Measurements from ENCODE around the gene EVPL.
"Not testable (repeated sequence)": the region's sequence is repeated elsewhere in the genome, so short reads cannot be mapped to it uniquely, and the experiment has no call there.

Gene EVPL

DNA sequence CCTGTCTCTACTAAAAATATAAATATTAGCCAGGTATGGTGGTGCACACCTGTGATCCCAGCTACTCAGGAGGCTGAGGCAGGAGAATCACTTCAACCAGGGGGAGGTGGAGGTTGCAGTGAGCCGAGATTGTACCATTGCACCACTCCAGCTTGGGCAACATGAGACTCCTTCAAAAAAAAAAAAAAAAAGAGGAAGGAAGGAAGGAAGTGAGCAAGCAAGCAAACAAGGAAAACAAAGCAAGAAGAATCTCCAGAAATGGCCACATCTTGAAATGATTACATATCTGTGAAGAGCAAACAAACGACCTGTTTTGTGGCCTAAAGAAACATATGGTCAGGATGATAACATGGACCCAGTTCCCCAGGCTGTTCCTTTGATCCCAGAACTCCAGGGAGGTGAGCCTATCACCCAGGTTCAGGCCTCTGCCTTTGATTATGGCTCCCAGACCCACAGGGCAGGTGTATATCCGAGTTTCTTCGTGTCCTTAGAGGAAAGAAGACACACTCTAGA lies 57.0 kb downstream of the EVPL start:
- H3K4me1 ChIP-seq, result no peaks in the 10 kb centered on the region
- H3K4me3 ChIP-seq (ENCODE audit: low read depth, low read length), result no peak overlapping the region
- TF ChIP-seq, protein P1, sequence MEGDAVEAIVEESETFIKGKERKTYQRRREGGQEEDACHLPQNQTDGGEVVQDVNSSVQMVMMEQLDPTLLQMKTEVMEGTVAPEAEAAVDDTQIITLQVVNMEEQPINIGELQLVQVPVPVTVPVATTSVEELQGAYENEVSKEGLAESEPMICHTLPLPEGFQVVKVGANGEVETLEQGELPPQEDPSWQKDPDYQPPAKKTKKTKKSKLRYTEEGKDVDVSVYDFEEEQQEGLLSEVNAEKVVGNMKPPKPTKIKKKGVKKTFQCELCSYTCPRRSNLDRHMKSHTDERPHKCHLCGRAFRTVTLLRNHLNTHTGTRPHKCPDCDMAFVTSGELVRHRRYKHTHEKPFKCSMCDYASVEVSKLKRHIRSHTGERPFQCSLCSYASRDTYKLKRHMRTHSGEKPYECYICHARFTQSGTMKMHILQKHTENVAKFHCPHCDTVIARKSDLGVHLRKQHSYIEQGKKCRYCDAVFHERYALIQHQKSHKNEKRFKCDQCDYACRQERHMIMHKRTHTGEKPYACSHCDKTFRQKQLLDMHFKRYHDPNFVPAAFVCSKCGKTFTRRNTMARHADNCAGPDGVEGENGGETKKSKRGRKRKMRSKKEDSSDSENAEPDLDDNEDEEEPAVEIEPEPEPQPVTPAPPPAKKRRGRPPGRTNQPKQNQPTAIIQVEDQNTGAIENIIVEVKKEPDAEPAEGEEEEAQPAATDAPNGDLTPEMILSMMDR (IDR thresholded peaks at IDR 0.05; ENCODE audit: low read depth, low read length), result no peak
- H3K9me3 ChIP-seq, result no peaks in the 10 kb centered on the region
- no peak for DNase-seq
- peaks cover 10% of the 10 kb centered on the region; the same call in 1 of the 2 replicates for H3K36me3 ChIP-seq
- no peaks in the 10 kb centered on the region for H3K27me3 ChIP-seq

DNA sequence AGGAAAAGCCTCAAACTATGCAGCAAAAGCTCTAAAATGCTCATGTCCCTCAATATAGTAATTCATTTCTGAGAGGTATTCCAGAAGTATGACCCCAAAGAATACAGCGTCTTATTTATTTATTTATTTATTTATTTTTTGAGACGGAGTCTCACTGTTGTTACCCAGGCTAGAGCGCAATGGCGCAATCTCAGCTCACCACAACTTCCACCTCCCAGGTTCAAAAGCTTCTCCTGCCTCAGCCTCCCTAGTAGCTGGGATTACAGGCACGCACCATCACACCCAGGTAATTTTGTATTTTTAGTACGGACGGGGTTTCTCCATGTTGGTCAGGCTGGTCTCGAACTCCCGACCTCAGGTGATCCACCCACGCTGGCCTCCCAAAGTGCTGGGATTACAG lies 58.1 kb downstream of the EVPL start:
- not testable (repeated sequence) for H3K36me3 ChIP-seq, DNase-seq, H3K4me1 ChIP-seq

DNA sequence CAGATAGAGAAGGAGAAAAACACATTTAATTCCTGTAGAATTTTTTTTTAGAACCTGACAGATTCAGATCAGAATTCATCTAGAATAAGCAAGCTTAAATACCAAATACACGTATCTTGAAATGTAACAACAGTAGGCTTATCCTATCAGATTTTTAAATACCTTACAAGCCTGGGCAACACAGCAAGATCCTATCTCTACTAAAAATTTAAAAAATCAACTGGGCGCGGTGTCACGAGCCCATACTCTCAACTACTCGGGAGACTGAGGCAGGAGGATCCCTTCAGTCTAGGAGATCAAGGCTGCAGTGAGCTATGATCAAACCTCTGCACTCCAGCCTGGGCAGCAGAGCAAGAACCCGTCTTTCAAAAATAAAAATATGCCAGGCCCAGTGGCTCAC lies 61.6 kb downstream of the EVPL start:
- H3K36me3 ChIP-seq, result peaks cover 3% of the 10 kb centered on the region; the same call in 1 of the 2 replicates
- H3K4me1 ChIP-seq, result no peaks in the 10 kb centered on the region
- no peaks in the 10 kb centered on the region for H3K9me3 ChIP-seq
- DNase-seq, result no peak
- TF ChIP-seq, protein P1 (IDR thresholded peaks at IDR 0.05; ENCODE audit: low read depth, low read length), result no peak
- H3K27me3 ChIP-seq, result no peaks in the 10 kb centered on the region
- no peak overlapping the region for H3K4me3 ChIP-seq (ENCODE audit: low read depth, low read length)

More for the DNA sequence above, 58.1 kb downstream of the EVPL start:
- H3K27me3 ChIP-seq; H3K4me3 ChIP-seq (ENCODE audit: low read depth, low read length); H3K9me3 ChIP-seq: not testable (repeated sequence)

DNA sequence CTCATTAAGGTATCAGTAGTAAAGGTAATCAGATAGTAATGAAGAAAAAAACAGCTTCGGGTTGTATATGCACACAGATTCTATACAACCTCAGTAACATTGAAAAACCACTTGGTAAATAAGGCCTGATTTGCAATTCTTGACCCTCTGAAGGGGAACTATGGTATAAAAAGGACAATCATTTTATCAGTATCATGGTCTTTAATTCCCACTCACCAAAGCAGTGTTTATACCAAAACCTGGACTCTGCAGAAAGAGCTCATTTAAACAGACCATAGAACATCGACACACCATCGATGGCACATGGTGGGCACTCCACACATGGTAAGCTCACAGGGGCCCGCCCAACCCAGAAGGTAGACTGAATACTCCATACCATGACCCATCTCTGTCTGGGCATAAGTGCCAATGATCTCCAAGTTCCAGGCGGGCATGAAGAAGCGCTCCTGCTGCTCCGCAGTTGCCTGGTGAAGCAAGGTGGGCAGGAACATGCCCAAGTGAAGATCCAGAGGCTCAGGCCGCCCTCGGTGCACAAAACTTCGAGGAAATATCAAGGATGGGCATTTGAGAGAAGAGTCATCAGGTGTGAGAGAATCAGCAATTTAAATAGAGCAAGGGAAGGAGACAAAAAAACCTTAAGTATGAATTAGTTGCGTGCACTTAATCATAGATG lies 67.1 kb downstream of the EVPL start:
- no peaks in the 10 kb centered on the region for H3K27me3 ChIP-seq
- DNase-seq, result no peak
- no peaks in the 10 kb centered on the region for H3K4me1 ChIP-seq
- H3K36me3 ChIP-seq, result peaks cover 13% of the 10 kb centered on the region
- no peak overlapping the region for H3K4me3 ChIP-seq (ENCODE audit: low read depth, low read length)
- H3K9me3 ChIP-seq, result no peaks in the 10 kb centered on the region
- TF ChIP-seq, protein P1 (IDR thresholded peaks at IDR 0.05; ENCODE audit: low read depth, low read length), result no peak

DNA sequence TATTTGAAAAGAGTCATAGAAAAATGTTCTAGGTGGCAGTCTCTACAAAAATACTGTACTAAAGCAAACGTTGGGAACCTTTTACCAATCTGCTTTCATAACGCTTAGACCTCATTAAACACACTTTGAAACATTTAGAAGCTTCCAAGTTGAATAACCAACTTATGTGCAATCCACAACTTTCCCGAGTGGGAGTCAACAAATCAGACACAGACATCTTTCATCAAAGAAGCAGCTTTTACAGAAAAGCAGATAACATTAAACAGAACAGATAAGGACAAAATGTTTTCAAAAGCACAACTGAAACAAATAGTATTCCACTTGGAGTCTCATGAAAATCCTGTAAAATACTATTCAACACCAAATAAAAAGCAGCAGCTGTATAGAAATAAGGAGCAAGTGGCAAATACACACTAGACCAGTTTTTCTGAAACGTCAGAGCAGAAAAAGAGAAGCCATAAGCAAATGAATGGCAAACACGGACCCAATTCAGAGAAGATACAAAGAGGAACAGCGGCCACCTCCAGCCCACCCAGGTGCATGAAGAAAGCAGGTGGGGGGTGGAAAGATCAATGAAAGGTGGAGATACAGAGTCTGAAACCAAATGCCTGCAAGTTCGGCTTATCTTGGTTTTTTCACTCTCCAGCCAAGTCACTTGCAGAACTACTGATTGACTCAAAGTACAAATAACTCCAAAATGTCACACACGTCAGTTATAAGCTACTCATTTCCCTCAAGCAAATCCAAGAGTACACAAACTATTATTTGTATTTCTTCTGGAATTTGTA lies 67.9 kb downstream of the EVPL start:
- DNase-seq, result no peak
- H3K27me3 ChIP-seq, result no peaks in the 10 kb centered on the region
- no peaks in the 10 kb centered on the region for H3K4me1 ChIP-seq
- TF ChIP-seq, protein P1 (IDR thresholded peaks at IDR 0.05; ENCODE audit: low read depth, low read length), result no peak
- H3K4me3 ChIP-seq (ENCODE audit: low read depth, low read length), result no peak overlapping the region
- H3K36me3 ChIP-seq, result peaks cover 13% of the 10 kb centered on the region
- no peaks in the 10 kb centered on the region for H3K9me3 ChIP-seq

Measured in BE2C (cell line).